Measurements from ENCODE around the gene IL36G. TPM values are rescaled to one million over a fixed set of nuclear protein-coding genes. Genes with fewer than 3 reads are reported as not detected.

IL36G gene
- total RNA-seq, 2 experiments from 2014 or later: not detected

GRCh38 chr2:112947374-112947773 is 30.4 kb upstream of the IL36G start:
- H3K9me3 Mint-ChIP-seq (ENCODE audit: insufficient read depth): no peaks in the 10 kb centered on the region
- no peak overlapping the region for H3K27ac Mint-ChIP-seq
- H3K27me3 Mint-ChIP-seq (ENCODE audit: low read depth): peaks cover 19% of the 10 kb centered on the region
- ChIA-PET CTCF (interaction anchor here (1.6 to 2.2 kb wide), 2 partner anchors 62 to 198 kb away, joined by 5 to 10 read pairs; no protein-coding TSS in a partner anchor), POLR2A (interaction anchor here (0.7 kb wide), 1 partner anchor 200 kb away, joined by 3 read pairs; no protein-coding TSS in a partner anchor)
- no peaks in the 10 kb centered on the region for H3K4me1 Mint-ChIP-seq (ENCODE audit: low read depth)
- DNase-seq: no peak
- no peak for ATAC-seq
- no peak overlapping the region for H3K4me3 Mint-ChIP-seq
- no peaks in the 10 kb centered on the region for H3K36me3 Mint-ChIP-seq (ENCODE audit: low read depth)

- no peaks in the 10 kb centered on the region for H3K4me1 Mint-ChIP-seq (ENCODE audit: low read depth)
- no peaks in the 10 kb centered on the region for H3K36me3 Mint-ChIP-seq (ENCODE audit: low read depth)
- no peak overlapping the region for H3K4me3 Mint-ChIP-seq
- no peak for ATAC-seq
- H3K27me3 Mint-ChIP-seq (ENCODE audit: low read depth): peaks cover 24% of the 10 kb centered on the region
- CTCF ChIA-PET: interaction anchor here (1.1 kb wide), 1 partner anchor 10 kb away, joined by 5 read pairs; no protein-coding TSS in a partner anchor
- POLR2A ChIA-PET: no interaction called here
- DNase-seq: no peak
- no peak overlapping the region for H3K27ac Mint-ChIP-seq
- no peaks in the 10 kb centered on the region for H3K9me3 Mint-ChIP-seq (ENCODE audit: insufficient read depth)
Observed at GRCh38 chr2:112949456-112949855, 28.4 kb upstream of the IL36G start.

- Mint-ChIP-seq H3K27me3 (ENCODE audit: low read depth) (peaks cover 19% of the 10 kb centered on the region), H3K4me3 (no peak overlapping the region), H3K36me3 (ENCODE audit: low read depth) (no peaks in the 10 kb centered on the region), H3K4me1 (ENCODE audit: low read depth) (no peaks in the 10 kb centered on the region), H3K9me3 (ENCODE audit: insufficient read depth) (no peaks in the 10 kb centered on the region), H3K27ac (no peak overlapping the region)
- no peak for DNase-seq
- ATAC-seq: no peak
- ChIA-PET POLR2A (no interaction called here), CTCF (interaction anchor here (1.4 to 3.8 kb wide), 2 partner anchors 12 to 69 kb away, joined by 5 to 30 read pairs; no protein-coding TSS in a partner anchor)
Observed at GRCh38 chr2:112954364-112954763, 23.4 kb upstream of the IL36G start.

GRCh38 chr2:112957511-112957910 is 20.3 kb upstream of the IL36G start:
- H3K27ac Mint-ChIP-seq: no peak overlapping the region
- H3K9me3 Mint-ChIP-seq (ENCODE audit: insufficient read depth): no peaks in the 10 kb centered on the region
- POLR2A ChIA-PET: no interaction called here
- no peaks in the 10 kb centered on the region for H3K36me3 Mint-ChIP-seq (ENCODE audit: low read depth)
- H3K27me3 Mint-ChIP-seq (ENCODE audit: low read depth): peaks cover 4% of the 10 kb centered on the region
- H3K4me3 Mint-ChIP-seq: no peak overlapping the region
- no peak for DNase-seq
- no peak for ATAC-seq
- H3K4me1 Mint-ChIP-seq (ENCODE audit: low read depth): no peaks in the 10 kb centered on the region
- CTCF ChIA-PET: no interaction called here

GRCh38 chr2:112958428-112959108 is 19.2 kb upstream of the IL36G start:
- Mint-ChIP-seq H3K27me3 (ENCODE audit: low read depth) (peaks cover 3% of the 10 kb centered on the region), H3K4me3 (no peak overlapping the region), H3K9me3 (ENCODE audit: insufficient read depth) (no peaks in the 10 kb centered on the region), H3K36me3 (ENCODE audit: low read depth) (no peaks in the 10 kb centered on the region), H3K27ac (no peak overlapping the region), H3K4me1 (ENCODE audit: low read depth) (no peaks in the 10 kb centered on the region)
- DNase-seq (peak; percentile 57), ATAC-seq (peak; percentile 86)
- CTCF ChIA-PET: interaction anchor here (0.5 to 2.9 kb wide), 26 partner anchors 9 to 334 kb away, joined by 3 to 13 read pairs (median 4); partner anchors contain the start of gene IL36G
- POLR2A ChIA-PET: no interaction called here

- ATAC-seq: no peak
- ChIA-PET POLR2A (no interaction called here), CTCF (interaction anchor here (0.5 to 2.9 kb wide), 26 partner anchors 8 to 335 kb away, joined by 3 to 13 read pairs (median 4); partner anchors contain the start of gene IL36G)
- Mint-ChIP-seq H3K4me1 (ENCODE audit: low read depth) (no peaks in the 10 kb centered on the region), H3K27ac (no peak overlapping the region), H3K27me3 (ENCODE audit: low read depth) (peaks cover 3% of the 10 kb centered on the region), H3K4me3 (no peak overlapping the region), H3K9me3 (ENCODE audit: insufficient read depth) (no peaks in the 10 kb centered on the region), H3K36me3 (ENCODE audit: low read depth) (no peaks in the 10 kb centered on the region)
- DNase-seq: no peak
Observed at GRCh38 chr2:112959109-112959812, 18.5 kb upstream of the IL36G start.

GRCh38 chr2:112960230-112960825 is 17.5 kb upstream of the IL36G start:
- H3K9me3 Mint-ChIP-seq (ENCODE audit: insufficient read depth): no peaks in the 10 kb centered on the region
- no peaks in the 10 kb centered on the region for H3K4me1 Mint-ChIP-seq (ENCODE audit: low read depth)
- peaks cover 3% of the 10 kb centered on the region for H3K27me3 Mint-ChIP-seq (ENCODE audit: low read depth)
- ChIA-PET CTCF (interaction anchor here (0.8 to 2.9 kb wide), 7 partner anchors 16 to 211 kb away, joined by 3 to 13 read pairs (median 6); partner anchors contain the start of gene IL36G), POLR2A (no interaction called here)
- DNase-seq (no peak), ATAC-seq (no peak)
- H3K4me3 Mint-ChIP-seq: no peak overlapping the region
- no peaks in the 10 kb centered on the region for H3K36me3 Mint-ChIP-seq (ENCODE audit: low read depth)
- H3K27ac Mint-ChIP-seq: no peak overlapping the region

GRCh38 chr2:112962308-112963175 is 15.3 kb upstream of the IL36G start:
- Mint-ChIP-seq H3K9me3 (ENCODE audit: insufficient read depth) (no peaks in the 10 kb centered on the region), H3K27ac (no peak overlapping the region), H3K36me3 (ENCODE audit: low read depth) (no peaks in the 10 kb centered on the region), H3K4me3 (no peak overlapping the region), H3K27me3 (ENCODE audit: low read depth) (peaks cover 5% of the 10 kb centered on the region), H3K4me1 (ENCODE audit: low read depth) (no peaks in the 10 kb centered on the region)
- POLR2A ChIA-PET: interaction anchor here (0.7 kb wide), 1 partner anchor 33 kb away, joined by 3 read pairs; no protein-coding TSS in a partner anchor
- DNase-seq: no peak
- CTCF ChIA-PET: interaction anchor here (1.0 to 1.6 kb wide), 5 partner anchors 11 to 212 kb away, joined by 3 to 7 read pairs (median 4); no protein-coding TSS in a partner anchor
- ATAC-seq: no peak

- H3K27me3 Mint-ChIP-seq (ENCODE audit: low read depth): peaks cover 5% of the 10 kb centered on the region
- peaks cover 6% of the 10 kb centered on the region for H3K36me3 Mint-ChIP-seq (ENCODE audit: low read depth)
- ATAC-seq (no peak), DNase-seq (no peak)
- H3K4me3 Mint-ChIP-seq: no peak overlapping the region
- H3K9me3 Mint-ChIP-seq (ENCODE audit: insufficient read depth): peaks cover 9% of the 10 kb centered on the region
- H3K4me1 Mint-ChIP-seq (ENCODE audit: low read depth): peaks cover 9% of the 10 kb centered on the region
- ChIA-PET POLR2A (no interaction called here), CTCF (interaction anchor here (0.8 to 1.0 kb wide), 2 partner anchors 8 to 29 kb away, joined by 3 to 6 read pairs; no protein-coding TSS in a partner anchor)
- no peak overlapping the region for H3K27ac Mint-ChIP-seq
Observed at GRCh38 chr2:112967023-112967422, 10.8 kb upstream of the IL36G start.

GRCh38 chr2:112972423-112973086 is 5.3 kb upstream of the IL36G start:
- CTCF ChIA-PET: no interaction called here
- Mint-ChIP-seq H3K27ac (no peak overlapping the region), H3K36me3 (ENCODE audit: low read depth) (peaks cover 6% of the 10 kb centered on the region), H3K9me3 (ENCODE audit: insufficient read depth) (peaks cover 9% of the 10 kb centered on the region), H3K4me1 (ENCODE audit: low read depth) (peaks cover 9% of the 10 kb centered on the region), H3K27me3 (ENCODE audit: low read depth) (no peaks in the 10 kb centered on the region), H3K4me3 (no peak overlapping the region)
- DNase-seq: no peak
- no peak for ATAC-seq
- POLR2A ChIA-PET: no interaction called here

GRCh38 chr2:112973156-112973555 is 4.7 kb upstream of the IL36G start:
- CTCF ChIA-PET: no interaction called here
- DNase-seq (no peak), ATAC-seq (no peak)
- Mint-ChIP-seq H3K4me1 (ENCODE audit: low read depth) (peaks cover 9% of the 10 kb centered on the region), H3K9me3 (ENCODE audit: insufficient read depth) (peaks cover 9% of the 10 kb centered on the region), H3K36me3 (ENCODE audit: low read depth) (peaks cover 6% of the 10 kb centered on the region), H3K27me3 (ENCODE audit: low read depth) (no peaks in the 10 kb centered on the region), H3K27ac (no peak overlapping the region), H3K4me3 (no peak overlapping the region)
- POLR2A ChIA-PET: no interaction called here

Data from activated CD8-positive, alpha-beta T cell treated with anti-CD3 and anti-CD28 coated beads, Interleukin-2, amount 10 ng/mL, durations not matched to agents 7 days and 5 days (primary cell).